Measurements from ENCODE around the gene GTPBP6.

Gene GTPBP6

DNA sequence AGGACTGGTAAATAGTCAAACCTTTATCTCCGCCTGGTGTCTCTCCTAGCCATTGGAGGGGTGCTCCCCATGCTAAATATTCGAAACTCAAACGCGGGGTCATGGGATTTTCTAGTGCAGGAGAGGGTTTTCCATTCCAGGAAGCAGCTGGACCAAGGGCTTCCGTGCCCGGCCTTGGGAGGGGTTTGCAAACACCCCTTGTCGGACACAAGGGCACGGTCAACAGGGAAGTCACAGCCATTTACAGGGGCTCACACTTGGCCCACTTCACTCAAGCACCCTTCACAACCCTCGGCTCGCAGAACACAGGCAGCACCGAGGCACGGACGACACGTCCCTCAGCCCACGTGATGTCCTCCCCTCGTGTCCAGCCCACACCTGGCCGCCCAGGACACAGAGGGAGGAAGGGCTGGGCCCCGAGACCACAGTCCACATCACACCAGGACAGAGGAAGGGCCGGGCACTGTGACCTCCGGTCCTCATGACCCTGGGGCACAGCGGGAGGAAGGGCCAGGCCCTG is 47.7 kb downstream of the GTPBP6 start:
- TF ChIP-seq, protein P1, sequence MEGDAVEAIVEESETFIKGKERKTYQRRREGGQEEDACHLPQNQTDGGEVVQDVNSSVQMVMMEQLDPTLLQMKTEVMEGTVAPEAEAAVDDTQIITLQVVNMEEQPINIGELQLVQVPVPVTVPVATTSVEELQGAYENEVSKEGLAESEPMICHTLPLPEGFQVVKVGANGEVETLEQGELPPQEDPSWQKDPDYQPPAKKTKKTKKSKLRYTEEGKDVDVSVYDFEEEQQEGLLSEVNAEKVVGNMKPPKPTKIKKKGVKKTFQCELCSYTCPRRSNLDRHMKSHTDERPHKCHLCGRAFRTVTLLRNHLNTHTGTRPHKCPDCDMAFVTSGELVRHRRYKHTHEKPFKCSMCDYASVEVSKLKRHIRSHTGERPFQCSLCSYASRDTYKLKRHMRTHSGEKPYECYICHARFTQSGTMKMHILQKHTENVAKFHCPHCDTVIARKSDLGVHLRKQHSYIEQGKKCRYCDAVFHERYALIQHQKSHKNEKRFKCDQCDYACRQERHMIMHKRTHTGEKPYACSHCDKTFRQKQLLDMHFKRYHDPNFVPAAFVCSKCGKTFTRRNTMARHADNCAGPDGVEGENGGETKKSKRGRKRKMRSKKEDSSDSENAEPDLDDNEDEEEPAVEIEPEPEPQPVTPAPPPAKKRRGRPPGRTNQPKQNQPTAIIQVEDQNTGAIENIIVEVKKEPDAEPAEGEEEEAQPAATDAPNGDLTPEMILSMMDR (IDR thresholded peaks at IDR 0.05; ENCODE audit: low read depth, low read length, poor library complexity, severe bottlenecking): no peak
- TF ChIP-seq EZH2phosphoT487 (IDR thresholded peaks at IDR 0.05; ENCODE audit: borderline replicate concordance, low read length): no peak
- H3K9me3 ChIP-seq (ENCODE audit: control insufficient read depth, insufficient read depth, low read length): no peaks in the 10 kb centered on the region
- no peaks in the 10 kb centered on the region for H3K36me3 ChIP-seq (ENCODE audit: control insufficient read depth, low read length)
- H3K4me3 ChIP-seq (ENCODE audit: low read length): no peak overlapping the region
- H3K4me1 ChIP-seq (ENCODE audit: control insufficient read depth, low read length): peaks cover 13% of the 10 kb centered on the region
- no peaks in the 10 kb centered on the region for H3K9me2 ChIP-seq (replicated peaks; ENCODE audit: control insufficient read depth, low read length)
- H3F3A ChIP-seq (ENCODE audit: control insufficient read depth, insufficient read depth): no peaks in the 10 kb centered on the region
- H3K27ac ChIP-seq (ENCODE audit: low read depth, low read length): no peak overlapping the region
- H3K27me3 ChIP-seq (ENCODE audit: control insufficient read depth, low read length): no peaks in the 10 kb centered on the region
- no peaks in the 10 kb centered on the region for H3K79me2 ChIP-seq (ENCODE audit: control insufficient read depth, low read length)
- no peaks in the 10 kb centered on the region for H4K20me1 ChIP-seq (ENCODE audit: control insufficient read depth, insufficient read depth, low read depth, low read length)
- no peak overlapping the region for H3K4me2 ChIP-seq (ENCODE audit: low read length)

DNA sequence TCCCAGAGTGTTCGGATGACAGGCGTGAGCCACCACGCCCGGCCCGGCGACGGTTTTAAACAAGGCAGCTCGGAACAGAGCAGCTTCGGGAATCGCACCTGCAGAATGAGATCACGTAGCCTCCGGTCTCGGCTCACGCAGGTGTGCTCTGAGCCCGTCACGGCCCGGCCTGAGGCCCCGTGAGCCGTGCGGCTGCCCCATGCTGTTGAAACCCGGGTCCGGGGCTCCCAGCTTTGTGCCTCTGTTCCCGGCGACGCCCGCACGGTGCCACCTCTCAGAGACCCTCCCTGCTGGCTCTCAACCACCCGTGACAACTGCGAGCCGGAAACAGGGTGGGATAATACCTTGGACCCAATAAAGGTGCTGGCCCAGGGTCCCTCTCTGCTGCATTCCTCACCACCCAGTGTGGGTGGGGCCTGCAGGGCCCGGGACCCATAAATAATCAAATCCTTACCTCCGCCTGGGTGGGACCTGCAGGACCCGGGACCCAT is 50.8 kb downstream of the GTPBP6 start:
- no peaks in the 10 kb centered on the region for H3K79me2 ChIP-seq (ENCODE audit: control insufficient read depth, low read length)
- no peaks in the 10 kb centered on the region for H3F3A ChIP-seq (ENCODE audit: control insufficient read depth, insufficient read depth)
- no peaks in the 10 kb centered on the region for H3K9me2 ChIP-seq (replicated peaks; ENCODE audit: control insufficient read depth, low read length)
- no peaks in the 10 kb centered on the region for H3K27me3 ChIP-seq (ENCODE audit: control insufficient read depth, low read length)
- H4K20me1 ChIP-seq (ENCODE audit: control insufficient read depth, insufficient read depth, low read depth, low read length): no peaks in the 10 kb centered on the region
- H3K4me1 ChIP-seq (ENCODE audit: control insufficient read depth, low read length): no peaks in the 10 kb centered on the region
- no peak overlapping the region for H3K4me3 ChIP-seq (ENCODE audit: low read length)
- TF ChIP-seq, protein P1 (IDR thresholded peaks at IDR 0.05; ENCODE audit: low read depth, low read length, poor library complexity, severe bottlenecking): no peak
- TF ChIP-seq EZH2phosphoT487 (IDR thresholded peaks at IDR 0.05; ENCODE audit: borderline replicate concordance, low read length): no peak
- H3K27ac ChIP-seq (ENCODE audit: low read depth, low read length): no peak overlapping the region
- H3K9me3 ChIP-seq (ENCODE audit: control insufficient read depth, insufficient read depth, low read length): no peaks in the 10 kb centered on the region
- H3K36me3 ChIP-seq (ENCODE audit: control insufficient read depth, low read length): no peaks in the 10 kb centered on the region
- H3K4me2 ChIP-seq (ENCODE audit: low read length): no peak overlapping the region

DNA sequence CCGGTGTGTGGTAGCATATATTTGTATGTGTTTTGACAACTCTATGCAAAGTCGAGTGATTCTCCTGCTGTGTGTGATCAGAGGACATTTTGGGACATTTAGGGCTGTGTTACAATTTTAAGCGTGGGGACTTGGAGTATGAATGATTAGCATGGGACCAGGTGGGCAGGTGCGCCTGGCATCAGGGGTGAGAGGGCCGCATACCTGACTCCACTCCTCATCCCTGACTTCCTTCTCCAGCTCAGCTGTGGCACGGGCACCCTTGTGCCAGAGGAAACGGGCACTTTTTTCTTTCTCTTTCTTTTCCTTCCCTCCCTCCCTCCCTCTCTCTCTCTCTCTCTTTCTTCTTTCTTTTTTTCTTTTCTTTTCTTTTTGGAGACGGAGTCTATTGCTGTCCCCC is 53.1 kb downstream of the GTPBP6 start:
- H3K9me3 ChIP-seq (ENCODE audit: control insufficient read depth, insufficient read depth, low read length): no peaks in the 10 kb centered on the region
- H3K4me2 ChIP-seq (ENCODE audit: low read length): no peak overlapping the region
- no peaks in the 10 kb centered on the region for H3K4me1 ChIP-seq (ENCODE audit: control insufficient read depth, low read length)
- H3F3A ChIP-seq (ENCODE audit: control insufficient read depth, insufficient read depth): 0 out of 2 replicates have a peak, but pooled peaks cover 3% of the 10 kb centered on the region
- no peak overlapping the region for H3K27ac ChIP-seq (ENCODE audit: low read depth, low read length)
- H3K36me3 ChIP-seq (ENCODE audit: control insufficient read depth, low read length): no peaks in the 10 kb centered on the region
- TF ChIP-seq EZH2phosphoT487 (IDR thresholded peaks at IDR 0.05; ENCODE audit: borderline replicate concordance, low read length): no peak
- TF ChIP-seq, protein P1 (IDR thresholded peaks at IDR 0.05; ENCODE audit: low read depth, low read length, poor library complexity, severe bottlenecking): no peak
- H3K9me2 ChIP-seq (replicated peaks; ENCODE audit: control insufficient read depth, low read length): no peaks in the 10 kb centered on the region
- no peaks in the 10 kb centered on the region for H3K79me2 ChIP-seq (ENCODE audit: control insufficient read depth, low read length)
- no peaks in the 10 kb centered on the region for H3K27me3 ChIP-seq (ENCODE audit: control insufficient read depth, low read length)
- no peaks in the 10 kb centered on the region for H4K20me1 ChIP-seq (ENCODE audit: control insufficient read depth, insufficient read depth, low read depth, low read length)
- H3K4me3 ChIP-seq (ENCODE audit: low read length): no peak overlapping the region

Data from DOHH2 (cell line).